HG02852 (cell line): Measurements from ENCODE around the gene PSMG1.
A peak's percentile ranks its signal among the peaks of the same experiment; 100 is the strongest.

Experiments
- ATAC-seq: cut with Tn5 transposase; IDR thresholded peaks from one replicate; pipeline ENCODE4 v1.9.1; 2021; ENCODE audit warnings: mild to moderate bottlenecking, moderate library complexity; ENCODE audit not compliant: unreplicated experiment

PSMG1 gene

DNA sequence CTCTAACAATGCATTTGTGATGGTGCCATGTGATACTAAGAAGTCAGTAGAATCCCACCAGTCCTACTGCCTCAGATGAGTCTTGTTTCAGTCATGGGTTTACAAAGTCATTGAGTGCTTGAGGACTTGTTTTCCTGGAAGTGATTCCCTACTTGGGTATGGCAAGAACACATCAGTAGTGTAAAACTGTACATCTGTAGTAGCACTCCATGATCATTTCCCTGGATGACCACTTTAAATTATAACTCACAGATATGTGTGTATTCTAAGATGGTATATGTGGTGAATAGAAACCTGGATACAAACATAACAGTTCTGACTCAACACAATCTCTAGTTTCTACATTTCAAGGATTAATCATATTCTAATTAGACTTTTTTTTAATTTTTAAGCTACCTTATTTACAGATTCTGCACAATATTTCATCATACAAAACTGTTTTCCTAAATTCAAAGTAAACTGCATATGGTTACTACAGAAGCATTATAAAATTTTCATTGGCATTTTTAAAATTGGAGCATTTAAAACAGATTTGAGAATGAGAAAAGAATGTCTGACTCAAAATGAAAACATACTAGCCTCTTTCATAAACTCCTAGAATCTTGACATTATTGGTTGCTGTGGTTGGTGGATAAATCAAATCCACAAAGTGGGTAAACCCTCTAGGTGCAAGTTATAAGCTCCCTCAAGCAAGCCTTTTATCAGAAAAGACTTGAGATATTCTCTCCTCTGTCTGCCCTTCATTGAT, 6.8 kb upstream of the PSMG1 start:
- no peak for ATAC-seq

GRCh38 chr21:39188521-39189139, 5.4 kb upstream of the PSMG1 start:
- ATAC-seq, result no peak

DNA sequence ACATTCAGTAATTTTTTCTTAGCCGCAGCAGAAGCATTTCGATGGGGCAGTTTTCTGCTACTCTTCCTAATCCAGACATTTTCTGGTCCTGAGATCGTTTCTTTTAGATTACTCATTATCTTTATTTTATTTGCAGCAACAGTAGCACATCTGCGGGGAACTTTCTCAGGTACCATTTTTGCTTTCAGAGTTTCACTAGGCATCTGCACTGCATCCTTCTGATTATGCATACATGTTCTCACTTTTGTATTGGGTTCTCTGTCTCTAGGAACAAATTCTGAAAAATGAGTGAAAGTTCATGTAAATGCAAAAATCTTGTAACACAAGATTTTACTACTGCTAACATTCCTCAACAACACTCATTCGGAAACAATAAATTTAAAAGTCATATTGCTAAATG, 3.9 kb upstream of the PSMG1 start:
- ATAC-seq, result no peak

- no peak for ATAC-seq
These were observed 3.4 kb upstream of the PSMG1 start for GRCh38 chr21:39186676-39187075.

GRCh38 chr21:39185157-39185556, 1.9 kb upstream of the PSMG1 start:
- no peak for ATAC-seq

GRCh38 chr21:39184050-39184980, 1.1 kb upstream of the PSMG1 start:
- ATAC-seq, result no peak

- ATAC-seq, result peak; percentile 40
These were observed 573 bp downstream of the PSMG1 start for GRCh38 chr21:39182484-39183271.

- ATAC-seq, result no peak
These were observed 1.2 kb downstream of the PSMG1 start for GRCh38 chr21:39182016-39182415.

DNA sequence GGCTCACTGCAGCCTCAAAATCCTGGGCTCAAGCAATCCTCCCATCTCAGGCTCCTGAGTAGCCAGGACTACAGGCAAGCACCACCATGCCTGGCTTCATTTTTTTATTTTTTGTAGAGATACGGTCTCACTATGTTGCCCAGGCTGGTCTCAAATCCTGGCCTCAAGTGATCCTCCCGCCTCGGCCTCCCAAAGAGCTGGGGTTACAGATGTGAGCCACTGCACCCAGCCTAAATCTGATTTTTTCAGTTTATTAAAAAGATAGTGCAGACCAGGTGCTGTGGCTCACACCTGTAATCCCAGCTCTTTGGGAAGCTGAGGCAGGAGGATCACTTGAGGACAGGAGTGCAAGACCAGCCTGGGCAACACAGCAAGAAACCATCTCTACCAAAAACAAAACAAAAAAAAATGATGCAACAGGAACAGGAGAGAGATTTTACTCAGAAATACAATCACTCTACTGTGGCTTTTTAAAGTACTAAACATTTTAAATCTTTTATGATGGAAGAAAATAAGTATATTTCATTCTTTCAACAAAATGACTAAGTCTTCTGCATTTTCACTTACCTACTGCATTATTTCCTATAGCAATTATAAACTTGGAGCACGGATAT, 1.9 kb downstream of the PSMG1 start:
- no peak for ATAC-seq

DNA sequence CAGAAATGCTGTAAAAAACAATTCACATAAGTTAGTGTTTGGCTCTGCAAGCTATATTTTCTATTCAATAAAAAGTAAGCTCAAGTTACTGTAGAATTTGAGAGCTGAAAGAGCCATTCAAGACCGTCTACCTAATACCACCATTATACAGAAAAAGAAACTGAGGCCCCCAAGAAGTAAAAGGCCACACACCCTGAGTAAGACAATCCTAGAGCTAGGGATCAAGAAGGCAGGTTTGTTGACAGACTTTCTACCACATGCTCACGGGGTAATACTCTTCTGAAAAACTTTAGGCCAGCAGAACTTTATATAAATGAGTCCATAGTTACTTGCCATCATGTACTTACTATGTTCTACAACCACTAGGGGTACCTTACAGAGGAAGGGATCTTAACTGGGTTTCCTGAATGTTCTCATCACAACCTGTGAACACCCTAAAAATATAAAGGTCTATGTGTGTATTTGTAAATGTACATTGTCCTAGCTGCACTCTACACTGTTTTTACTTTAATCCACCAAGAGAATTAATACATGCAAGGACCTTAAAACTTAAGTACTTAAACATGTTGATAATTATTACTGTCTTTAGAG, 2.7 kb downstream of the PSMG1 start:
- no peak for ATAC-seq

DNA sequence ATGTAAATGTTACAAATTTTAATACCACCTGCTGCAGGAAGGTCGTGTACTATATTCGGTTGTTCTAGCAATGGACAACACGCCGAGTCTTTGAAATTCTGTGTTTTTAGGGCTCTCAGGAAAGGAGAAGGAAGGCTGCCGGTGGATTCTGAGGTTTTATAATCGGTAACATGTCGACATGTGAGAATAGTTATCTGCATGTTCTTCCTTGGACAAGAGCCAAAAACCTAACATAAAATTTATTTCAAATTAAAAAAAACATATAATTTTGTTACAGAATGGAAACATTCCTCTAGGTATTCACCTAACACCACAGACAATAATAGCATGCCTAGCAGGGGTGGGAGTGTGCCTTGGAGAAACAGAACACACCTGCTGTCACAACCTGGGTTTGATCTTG, 4.8 kb downstream of the PSMG1 start:
- no peak for ATAC-seq

DNA sequence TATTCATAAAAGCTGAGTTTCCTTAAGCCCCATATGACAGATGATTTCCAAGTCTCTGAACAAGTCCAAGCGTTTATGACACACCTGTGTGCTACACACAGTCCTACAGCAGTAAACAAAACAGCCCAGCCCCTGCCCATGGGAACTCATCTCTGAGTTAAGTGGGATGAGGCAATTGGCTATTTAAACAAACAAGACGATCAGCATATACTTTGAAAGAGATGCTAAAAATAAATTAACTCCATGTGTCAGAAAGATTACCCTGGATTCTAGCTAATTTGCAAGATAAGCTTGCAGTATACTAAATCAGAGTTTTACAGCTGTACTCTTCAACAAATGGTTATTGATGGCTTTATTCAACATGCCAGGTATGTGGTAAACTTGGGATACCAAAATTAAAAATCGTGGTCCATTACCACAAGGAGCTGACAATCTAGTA, 7.0 kb downstream of the PSMG1 start:
- no peak for ATAC-seq

DNA sequence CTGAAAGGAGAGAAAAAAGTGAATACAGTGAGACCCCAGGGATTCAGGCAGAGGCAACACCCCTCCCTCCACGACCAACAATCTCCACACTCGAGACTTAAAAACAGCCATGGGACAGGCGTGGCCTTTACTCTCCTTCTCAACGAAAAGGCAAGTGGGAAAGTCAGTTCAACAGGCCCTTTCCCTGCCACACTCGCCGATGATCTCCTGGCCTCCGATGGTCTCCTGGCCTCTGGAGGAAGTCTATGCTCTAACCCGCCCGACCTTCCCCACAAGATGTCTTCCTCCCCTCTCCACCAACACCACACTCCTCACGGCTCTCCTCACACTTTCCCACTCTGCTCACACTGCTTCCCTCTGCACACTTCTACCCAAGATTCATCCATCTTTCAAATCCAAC, 7.6 kb downstream of the PSMG1 start:
- ATAC-seq, result no peak

GRCh38 chr21:39175154-39175553, 8.1 kb downstream of the PSMG1 start:
- ATAC-seq, result no peak

- ATAC-seq, result no peak
These were observed 9.3 kb downstream of the PSMG1 start for GRCh38 chr21:39173716-39174680.

GRCh38 chr21:39169906-39170305, 13.3 kb downstream of the PSMG1 start:
- ATAC-seq, result no peak

GRCh38 chr21:39168800-39169199, 14.5 kb downstream of the PSMG1 start:
- no peak for ATAC-seq

- no peak for ATAC-seq
These were observed 18.7 kb downstream of the PSMG1 start for GRCh38 chr21:39164523-39164922.

GRCh38 chr21:39161064-39161463, 22.2 kb downstream of the PSMG1 start:
- ATAC-seq, result no peak
